Astrocyte of the hippocampus (primary cell): ENCODE results near the gene CDSN.

ENCODE experiments used
- DNase-seq: peaks from one replicate; pipeline ENCODE4 v3.0.0; 2011; ENCODE audit warnings: low read depth, low spot score

CDSN gene

GRCh38 chr6:31145386-31145785 is 25.1 kb upstream of the CDSN start:
- no peak for DNase-seq

DNA sequence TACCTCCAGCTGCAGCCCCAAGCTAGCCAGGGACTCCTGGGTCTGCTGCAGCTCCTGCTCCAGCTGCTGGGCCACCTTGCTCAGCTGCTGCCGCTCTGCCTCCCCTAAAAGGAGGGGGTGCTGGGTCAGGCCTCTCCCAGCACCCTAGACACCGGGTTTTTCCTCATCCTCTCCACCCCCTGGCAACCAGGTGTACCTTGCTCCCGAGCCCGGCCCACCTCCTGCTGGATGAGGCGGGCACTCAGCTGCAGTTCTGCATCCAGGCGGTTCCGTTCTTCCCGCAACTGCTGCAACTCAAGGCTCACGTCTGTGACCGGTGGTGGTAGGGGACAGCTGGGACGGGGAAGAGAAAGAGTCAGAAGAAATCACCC is 24.7 kb upstream of the CDSN start:
- DNase-seq, result no peak

DNA sequence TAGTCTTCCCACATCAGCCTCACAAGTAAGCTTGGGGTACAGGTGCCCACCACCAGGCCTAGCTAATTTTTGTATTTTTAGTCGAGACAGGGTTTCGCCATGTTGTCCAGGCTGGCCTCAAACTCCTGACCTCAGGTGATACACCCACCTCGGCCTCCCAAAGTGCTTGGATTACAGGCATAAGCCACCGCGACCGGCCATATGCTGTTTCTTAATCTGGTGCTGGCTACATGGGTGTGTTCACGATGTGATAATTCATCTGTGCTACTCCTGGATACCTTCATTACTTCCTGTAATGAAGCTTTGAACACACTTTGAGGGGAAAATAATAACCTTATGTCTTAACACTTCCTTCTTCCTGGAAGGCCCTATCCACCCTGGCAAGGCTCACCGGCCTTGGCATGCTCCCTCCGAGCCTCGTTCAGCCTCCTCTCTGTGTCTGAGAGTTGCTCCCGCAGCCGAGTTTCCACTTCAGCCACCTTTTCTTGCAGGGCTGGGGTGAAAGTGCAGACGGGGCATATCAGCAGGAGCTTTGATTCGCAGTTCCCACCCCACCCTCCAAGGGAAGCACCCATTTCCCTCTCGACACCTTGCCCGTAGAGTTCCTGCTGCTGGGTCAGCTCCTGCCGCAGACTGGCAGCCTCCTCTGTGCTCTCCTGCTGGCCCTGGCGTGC is 24.2 kb upstream of the CDSN start:
- DNase-seq, result no peak

DNA sequence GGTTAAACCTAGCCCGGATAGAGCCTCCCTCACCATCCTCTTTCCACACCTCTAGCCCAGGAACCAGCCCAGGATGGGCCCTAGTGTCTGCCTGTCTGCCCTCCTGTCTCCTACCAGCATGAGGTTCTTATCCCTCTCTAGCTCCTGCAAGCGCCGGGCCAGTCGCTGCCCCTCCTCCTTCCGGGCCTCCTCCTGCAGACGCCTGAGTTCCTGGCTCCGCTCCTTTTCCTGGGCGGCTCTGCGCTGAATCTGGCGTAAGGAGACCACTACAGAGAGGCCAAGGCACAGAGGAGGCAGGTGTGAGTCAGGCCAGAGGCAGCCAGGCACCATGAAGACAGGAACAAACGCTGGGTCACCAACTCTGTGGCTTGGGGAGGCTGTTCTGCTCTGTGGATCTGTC is 22.9 kb upstream of the CDSN start:
- DNase-seq, result peak; percentile 90

GRCh38 chr6:31142361-31142761 is 22.1 kb upstream of the CDSN start:
- no peak for DNase-seq

DNA sequence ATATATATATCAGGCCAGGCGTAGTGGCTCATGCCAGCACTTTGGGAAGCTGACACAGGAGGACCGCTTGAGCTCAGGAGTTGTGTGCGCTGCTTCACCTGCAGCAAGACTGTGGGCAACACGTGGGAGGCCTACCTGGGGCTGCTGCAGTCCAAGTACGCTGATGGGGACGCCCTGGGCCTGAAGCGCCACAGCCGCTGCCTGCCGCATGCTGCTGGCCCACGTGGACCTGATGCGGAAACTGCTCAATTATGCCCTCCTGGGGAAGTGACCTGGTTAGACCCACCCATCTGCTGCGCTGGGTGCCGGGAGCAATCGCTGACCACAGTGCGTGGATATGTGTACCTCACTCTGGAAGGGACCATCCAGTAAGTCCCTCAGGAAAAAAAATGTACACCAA is 20.4 kb upstream of the CDSN start:
- DNase-seq, result no peak

- DNase-seq, result peak; percentile 42
Measured at GRCh38 chr6:31139599-31139998, 19.4 kb upstream of the CDSN start.

DNA sequence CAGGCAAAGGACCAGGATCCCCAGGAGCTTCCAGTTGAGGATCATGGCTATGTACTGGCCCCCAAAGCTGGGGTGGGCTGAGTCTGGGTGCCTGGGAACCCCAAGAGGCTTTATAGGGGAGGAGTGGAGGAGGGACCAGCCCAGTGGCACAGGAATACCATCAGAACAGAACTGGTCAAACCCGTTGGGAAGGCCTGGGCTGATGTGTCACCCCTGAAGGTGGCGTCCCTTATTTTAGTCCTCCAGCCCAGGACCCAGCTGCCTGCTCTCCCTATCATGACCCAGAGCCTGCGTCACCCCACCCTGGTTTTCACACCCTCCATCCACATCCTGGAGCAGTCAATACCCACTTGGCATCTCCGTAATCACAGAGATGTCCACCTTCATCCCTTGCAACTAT is 18.7 kb upstream of the CDSN start, which contains the start of gene PSORS1C2:
Gene PSORS1C2, minus strand, starts transcription at position 85 of the 400 bp plus-strand sequence. Its CDS starts 40 bp downstream, at position 45.
- DNase-seq, result no peak

DNA sequence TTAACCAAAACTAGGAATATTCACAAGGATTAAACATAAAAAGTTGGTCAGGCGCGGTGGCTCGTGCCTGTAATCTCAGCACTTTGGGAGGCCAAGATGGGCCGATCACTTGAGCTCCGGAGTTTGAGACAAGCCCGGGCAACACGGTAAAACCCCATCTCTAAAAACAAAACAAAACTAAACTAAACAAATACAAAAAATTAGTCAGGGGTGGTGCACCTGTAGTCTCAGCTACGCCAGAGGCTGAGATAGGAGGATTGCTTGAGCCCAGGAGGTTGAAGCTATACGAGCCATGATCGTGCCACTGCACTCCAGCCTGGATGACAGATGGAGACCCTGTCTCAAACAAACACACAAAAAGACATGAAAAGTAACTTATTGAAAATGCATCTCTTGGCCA is 15.5 kb upstream of the CDSN start:
- DNase-seq, result no peak

GRCh38 chr6:31132806-31133205 is 12.6 kb upstream of the CDSN start:
- no peak for DNase-seq

- no peak for DNase-seq
Measured at GRCh38 chr6:31131595-31131994, 11.3 kb upstream of the CDSN start.

- DNase-seq, result no peak
Measured at GRCh38 chr6:31130751-31131150, 10.5 kb upstream of the CDSN start.

- no peak for DNase-seq
Measured at GRCh38 chr6:31129130-31129529, 8.9 kb upstream of the CDSN start.

GRCh38 chr6:31128093-31128676 is 7.9 kb upstream of the CDSN start:
- DNase-seq, result peak; percentile 72

GRCh38 chr6:31126396-31127175 is 6.3 kb upstream of the CDSN start:
- no peak for DNase-seq

- peak; percentile 38 for DNase-seq
Measured at GRCh38 chr6:31125586-31126363, 5.5 kb upstream of the CDSN start.

GRCh38 chr6:31125162-31125561 is 4.9 kb upstream of the CDSN start:
- peak; percentile 66 for DNase-seq

GRCh38 chr6:31122791-31123706 is 2.8 kb upstream of the CDSN start:
- DNase-seq, result peak; percentile 97

DNA sequence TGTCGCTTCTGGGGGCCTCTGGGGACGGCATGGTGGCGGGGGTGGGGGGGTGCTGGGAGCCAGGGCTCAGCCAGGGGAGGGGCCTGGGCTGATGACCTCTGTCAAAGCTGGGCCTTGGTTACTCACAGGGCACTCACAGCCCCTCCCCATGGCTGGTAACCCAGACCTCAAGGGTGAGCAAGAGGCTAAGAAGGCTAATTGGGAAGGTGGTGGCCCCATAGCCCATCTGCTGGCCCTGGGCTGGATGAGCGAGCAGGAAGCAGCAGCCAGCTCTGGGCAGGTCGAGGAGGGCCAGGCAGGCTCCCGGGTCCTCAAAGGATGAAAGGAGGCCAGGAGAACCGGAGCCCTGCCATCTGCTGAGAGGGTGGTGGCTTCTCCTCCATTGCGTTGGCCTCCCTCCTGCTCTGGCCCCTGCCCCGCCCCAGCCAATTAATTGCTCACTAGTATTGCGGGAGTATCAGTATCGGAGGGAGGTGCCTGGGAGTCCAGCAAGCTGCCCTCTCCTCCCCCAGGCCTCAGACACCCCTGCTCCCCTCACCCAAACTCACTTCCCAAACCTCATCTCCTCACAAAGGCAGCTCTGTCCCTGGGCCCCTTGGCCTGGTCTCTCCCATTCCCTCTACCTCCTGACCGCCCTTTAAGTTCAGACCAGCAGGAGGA is 1.0 kb upstream of the CDSN start:
- no peak for DNase-seq

DNA sequence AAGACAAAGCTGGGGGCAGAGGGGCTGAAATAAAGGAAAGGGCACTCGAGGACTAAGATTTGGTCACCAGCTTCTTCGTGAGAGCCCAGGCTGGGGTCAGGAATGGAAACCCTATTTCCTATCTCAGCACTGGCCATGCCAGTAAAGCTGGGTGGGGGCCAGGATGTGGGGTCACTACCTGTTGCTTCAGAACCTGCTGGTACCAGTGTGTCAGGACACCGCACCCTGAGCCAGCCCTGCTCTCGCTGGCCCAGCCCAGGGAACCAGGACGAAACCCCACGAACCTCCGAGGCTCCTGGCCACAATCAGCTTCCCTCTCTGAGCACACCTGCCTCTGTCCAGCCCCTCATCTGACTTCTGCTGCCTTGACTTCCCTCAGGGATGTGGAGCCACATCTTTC is 2.1 kb downstream of the CDSN start:
- no peak for DNase-seq
